Measurements from ENCODE around the gene PPP2R5D.

Gene PPP2R5D

DNA sequence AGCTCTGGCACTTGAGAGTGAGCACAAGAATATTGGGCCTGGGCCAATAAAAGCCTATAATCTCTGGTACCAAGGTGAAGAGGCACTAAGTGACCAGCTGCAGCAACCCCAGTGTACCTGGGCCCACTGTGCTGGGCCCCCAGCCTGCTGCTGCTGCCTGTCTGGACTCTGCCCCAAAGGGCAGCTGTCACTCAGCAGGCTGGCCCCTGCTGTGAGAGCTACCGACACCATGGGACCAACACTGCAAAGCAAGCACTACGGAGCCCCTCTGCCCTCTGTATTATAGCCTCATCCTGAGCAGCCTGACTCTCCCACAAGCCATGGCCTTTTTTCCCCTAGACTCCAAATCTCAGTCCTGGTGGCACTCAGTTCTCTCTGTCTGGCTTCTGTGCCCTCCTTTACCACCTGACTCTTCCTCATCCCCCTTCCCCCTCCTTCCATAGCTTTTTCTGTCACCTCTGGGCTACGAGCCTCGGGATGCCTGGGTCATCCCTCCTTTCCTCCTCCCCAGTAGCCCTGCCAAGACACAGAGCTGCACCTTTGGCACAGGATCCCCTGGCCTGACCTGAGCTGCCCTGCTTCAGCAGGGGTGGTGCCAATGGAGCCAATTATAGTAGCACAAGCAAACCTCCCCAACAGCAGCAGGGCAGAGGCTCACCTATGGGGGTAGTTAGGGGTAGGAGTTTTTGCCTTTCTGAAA lies 51.3 kb downstream of the PPP2R5D start:
- TF ChIP-seq SIN3A (IDR thresholded peaks at IDR 0.05; ENCODE audit: borderline replicate concordance, insufficient read depth, low read length) (no peak), REST (IDR thresholded peaks at IDR 0.05; ENCODE audit: insufficient read depth in 1 of 2, low read depth in 2 of 2, low read length in 2 of 2) (no peak), POLR2AphosphoS5 (IDR thresholded peaks at IDR 0.05; ENCODE audit: low read depth, low read length) (no peak; the same call in 1 of the 2 replicates), TAF1 (IDR thresholded peaks at IDR 0.05; ENCODE audit: borderline replicate concordance, insufficient read depth, low read length) (no peak), FOXP2 (optimal IDR thresholded peaks at IDR 0.05; ENCODE audit: borderline replicate concordance, extremely low read depth, extremely low read length, insufficient read depth) (no peak)

- TF ChIP-seq SIN3A (IDR thresholded peaks at IDR 0.05; ENCODE audit: borderline replicate concordance, insufficient read depth, low read length) (no peak), REST (IDR thresholded peaks at IDR 0.05; ENCODE audit: insufficient read depth in 1 of 2, low read depth in 2 of 2, low read length in 2 of 2) (no peak), POLR2AphosphoS5 (IDR thresholded peaks at IDR 0.05; ENCODE audit: low read depth, low read length) (no peak), TAF1 (IDR thresholded peaks at IDR 0.05; ENCODE audit: borderline replicate concordance, insufficient read depth, low read length) (no peak), FOXP2 (optimal IDR thresholded peaks at IDR 0.05; ENCODE audit: borderline replicate concordance, extremely low read depth, extremely low read length, insufficient read depth) (no peak)
Measured at GRCh38 chr6:43036712-43037111, 52.3 kb downstream of the PPP2R5D start.

- no peak for TF ChIP-seq FOXP2 (optimal IDR thresholded peaks at IDR 0.05; ENCODE audit: borderline replicate concordance, extremely low read depth, extremely low read length, insufficient read depth)
- no peak for TF ChIP-seq TAF1 (IDR thresholded peaks at IDR 0.05; ENCODE audit: borderline replicate concordance, insufficient read depth, low read length)
- TF ChIP-seq SIN3A (IDR thresholded peaks at IDR 0.05; ENCODE audit: borderline replicate concordance, insufficient read depth, low read length) = no peak
- no peak for TF ChIP-seq POLR2AphosphoS5 (IDR thresholded peaks at IDR 0.05; ENCODE audit: low read depth, low read length)
- TF ChIP-seq REST (IDR thresholded peaks at IDR 0.05; ENCODE audit: insufficient read depth in 1 of 2, low read depth in 2 of 2, low read length in 2 of 2) = no peak
Measured at GRCh38 chr6:43037197-43037596, 52.8 kb downstream of the PPP2R5D start.

DNA sequence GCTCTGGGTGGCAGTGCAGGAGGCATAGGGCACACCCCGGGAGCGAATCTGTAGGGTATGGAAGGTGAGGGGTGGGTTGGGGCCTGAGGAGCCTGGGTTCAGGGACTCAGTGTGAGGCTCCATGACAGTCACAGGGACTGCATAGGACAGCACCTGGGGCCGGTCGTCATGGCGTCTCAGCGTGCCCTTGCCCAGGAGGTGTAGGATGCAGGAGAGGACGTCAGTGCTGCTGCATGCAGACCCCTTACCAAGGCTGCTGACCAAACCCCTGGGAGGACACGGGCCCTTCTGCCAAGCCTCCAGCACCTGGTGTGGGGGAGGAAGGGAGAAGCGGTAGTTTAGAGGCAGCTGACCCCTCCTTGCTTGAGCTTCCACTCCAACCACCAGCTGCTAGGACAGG lies 53.3 kb downstream of the PPP2R5D start:
- TF ChIP-seq REST (IDR thresholded peaks at IDR 0.05; ENCODE audit: insufficient read depth in 1 of 2, low read depth in 2 of 2, low read length in 2 of 2) (no peak), TAF1 (IDR thresholded peaks at IDR 0.05; ENCODE audit: borderline replicate concordance, insufficient read depth, low read length) (no peak), FOXP2 (optimal IDR thresholded peaks at IDR 0.05; ENCODE audit: borderline replicate concordance, extremely low read depth, extremely low read length, insufficient read depth) (no peak), SIN3A (IDR thresholded peaks at IDR 0.05; ENCODE audit: borderline replicate concordance, insufficient read depth, low read length) (no peak), POLR2AphosphoS5 (IDR thresholded peaks at IDR 0.05; ENCODE audit: low read depth, low read length) (no peak)

Measured in PFSK-1 (cell line).